ENCODE data around the gene SSR1.

The SSR1 gene

GRCh38 chr6:7249946-7250643 lies 62.9 kb downstream of the SSR1 start:
- no peak overlapping the region for H3K9ac ChIP-seq (ENCODE audit: insufficient read length, low read depth)
- H3K9me3 ChIP-seq (ENCODE audit: insufficient read depth, low read length): no peaks in the 10 kb centered on the region; the same call in 1 of the 2 replicates
- H3K4me1 ChIP-seq (ENCODE audit: insufficient read depth, insufficient read length): no peaks in the 10 kb centered on the region
- TF ChIP-seq ZNF274 (IDR thresholded peaks at IDR 0.05; ENCODE audit: low read depth, low read length) (no peak), SUZ12 (IDR thresholded peaks at IDR 0.05; ENCODE audit: extremely low read depth, insufficient read depth, insufficient read length) (no peak), YY1 (IDR thresholded peaks at IDR 0.05; ENCODE audit: insufficient read depth, insufficient read length) (no peak)
- no peaks in the 10 kb centered on the region for H3K27me3 ChIP-seq (ENCODE audit: insufficient read depth, insufficient read length)
- H3K36me3 ChIP-seq (ENCODE audit: insufficient read depth, insufficient read length, low read length): peaks cover 64% of the 10 kb centered on the region
- no peak for DNase-seq (ENCODE audit: low read depth, low spot score)
- H3K4me3 ChIP-seq (ENCODE audit: insufficient read length, low read depth): no peak overlapping the region

GRCh38 chr6:7249391-7249790 lies 63.6 kb downstream of the SSR1 start:
- Histone ChIP-seq H3K27me3 (ENCODE audit: insufficient read depth, insufficient read length) (no peaks in the 10 kb centered on the region), H3K4me3 (ENCODE audit: insufficient read length, low read depth) (no peak overlapping the region), H3K9me3 (ENCODE audit: insufficient read depth, low read length) (no peaks in the 10 kb centered on the region), H3K4me1 (ENCODE audit: insufficient read depth, insufficient read length) (no peaks in the 10 kb centered on the region), H3K9ac (ENCODE audit: insufficient read length, low read depth) (no peak overlapping the region), H3K36me3 (ENCODE audit: insufficient read depth, insufficient read length, low read length) (peaks cover 64% of the 10 kb centered on the region)
- DNase-seq (ENCODE audit: low read depth, low spot score): no peak
- no peak for TF ChIP-seq ZNF274 (IDR thresholded peaks at IDR 0.05; ENCODE audit: low read depth, low read length)
- no peak for TF ChIP-seq YY1 (IDR thresholded peaks at IDR 0.05; ENCODE audit: insufficient read depth, insufficient read length)
- TF ChIP-seq SUZ12 (IDR thresholded peaks at IDR 0.05; ENCODE audit: extremely low read depth, insufficient read depth, insufficient read length): no peak

GRCh38 chr6:7247828-7248227 lies 65.2 kb downstream of the SSR1 start:
- TF ChIP-seq ZNF274 (IDR thresholded peaks at IDR 0.05; ENCODE audit: low read depth, low read length) (no peak), YY1 (IDR thresholded peaks at IDR 0.05; ENCODE audit: insufficient read depth, insufficient read length) (no peak)
- DNase-seq (ENCODE audit: low read depth, low spot score): no peak
- Histone ChIP-seq H3K36me3 (ENCODE audit: insufficient read depth, insufficient read length, low read length) (peaks cover 64% of the 10 kb centered on the region), H3K4me1 (ENCODE audit: insufficient read depth, insufficient read length) (no peaks in the 10 kb centered on the region), H3K27me3 (ENCODE audit: insufficient read depth, insufficient read length) (no peaks in the 10 kb centered on the region), H3K9me3 (ENCODE audit: insufficient read depth, low read length) (no peaks in the 10 kb centered on the region), H3K4me3 (ENCODE audit: insufficient read length, low read depth) (no peak overlapping the region), H3K9ac (ENCODE audit: insufficient read length, low read depth) (no peak overlapping the region)

GRCh38 chr6:7247179-7247456 lies 65.9 kb downstream of the SSR1 start:
- peaks cover 61% of the 10 kb centered on the region for H3K36me3 ChIP-seq (ENCODE audit: insufficient read depth, insufficient read length, low read length)

GRCh38 chr6:7246401-7247178 lies 66.4 kb downstream of the SSR1 start:
- Histone ChIP-seq H3K27me3 (ENCODE audit: insufficient read depth, insufficient read length) (no peaks in the 10 kb centered on the region), H3K9ac (ENCODE audit: insufficient read length, low read depth) (no peak overlapping the region), H3K36me3 (ENCODE audit: insufficient read depth, insufficient read length, low read length) (peaks cover 58% of the 10 kb centered on the region), H3K4me1 (ENCODE audit: insufficient read depth, insufficient read length) (no peaks in the 10 kb centered on the region), H3K9me3 (ENCODE audit: insufficient read depth, low read length) (no peaks in the 10 kb centered on the region), H3K4me3 (ENCODE audit: insufficient read length, low read depth) (no peak overlapping the region)
- no peak for DNase-seq (ENCODE audit: low read depth, low spot score)
- TF ChIP-seq ZNF274 (IDR thresholded peaks at IDR 0.05; ENCODE audit: low read depth, low read length) (no peak), YY1 (IDR thresholded peaks at IDR 0.05; ENCODE audit: insufficient read depth, insufficient read length) (no peak), SUZ12 (IDR thresholded peaks at IDR 0.05; ENCODE audit: extremely low read depth, insufficient read depth, insufficient read length) (no peak)

More at GRCh38 chr6:7247179-7247456, 65.9 kb downstream of the SSR1 start:
- Histone ChIP-seq H3K4me1 (ENCODE audit: insufficient read depth, insufficient read length) (no peaks in the 10 kb centered on the region), H3K9ac (ENCODE audit: insufficient read length, low read depth) (no peak overlapping the region), H3K9me3 (ENCODE audit: insufficient read depth, low read length) (no peaks in the 10 kb centered on the region), H3K27me3 (ENCODE audit: insufficient read depth, insufficient read length) (no peaks in the 10 kb centered on the region), H3K4me3 (ENCODE audit: insufficient read length, low read depth) (no peak overlapping the region)
- TF ChIP-seq YY1 (IDR thresholded peaks at IDR 0.05; ENCODE audit: insufficient read depth, insufficient read length) (no peak), SUZ12 (IDR thresholded peaks at IDR 0.05; ENCODE audit: extremely low read depth, insufficient read depth, insufficient read length) (no peak), ZNF274 (IDR thresholded peaks at IDR 0.05; ENCODE audit: low read depth, low read length) (no peak)
- no peak for DNase-seq (ENCODE audit: low read depth, low spot score)

GRCh38 chr6:7245668-7246393 lies 67.2 kb downstream of the SSR1 start:
- TF ChIP-seq YY1 (IDR thresholded peaks at IDR 0.05; ENCODE audit: insufficient read depth, insufficient read length) (no peak), SUZ12 (IDR thresholded peaks at IDR 0.05; ENCODE audit: extremely low read depth, insufficient read depth, insufficient read length) (no peak), ZNF274 (IDR thresholded peaks at IDR 0.05; ENCODE audit: low read depth, low read length) (no peak)
- peaks cover 55% of the 10 kb centered on the region for H3K36me3 ChIP-seq (ENCODE audit: insufficient read depth, insufficient read length, low read length)
- no peak for DNase-seq (ENCODE audit: low read depth, low spot score)

More at GRCh38 chr6:7245668-7246393, 67.2 kb downstream of the SSR1 start:
- Histone ChIP-seq H3K4me3 (ENCODE audit: insufficient read length, low read depth) (no peak overlapping the region), H3K27me3 (ENCODE audit: insufficient read depth, insufficient read length) (no peaks in the 10 kb centered on the region), H3K9me3 (ENCODE audit: insufficient read depth, low read length) (no peaks in the 10 kb centered on the region), H3K9ac (ENCODE audit: insufficient read length, low read depth) (no peak overlapping the region), H3K4me1 (ENCODE audit: insufficient read depth, insufficient read length) (no peaks in the 10 kb centered on the region)
